ENCODE data around the gene FXYD7.

The FXYD7 gene

DNA sequence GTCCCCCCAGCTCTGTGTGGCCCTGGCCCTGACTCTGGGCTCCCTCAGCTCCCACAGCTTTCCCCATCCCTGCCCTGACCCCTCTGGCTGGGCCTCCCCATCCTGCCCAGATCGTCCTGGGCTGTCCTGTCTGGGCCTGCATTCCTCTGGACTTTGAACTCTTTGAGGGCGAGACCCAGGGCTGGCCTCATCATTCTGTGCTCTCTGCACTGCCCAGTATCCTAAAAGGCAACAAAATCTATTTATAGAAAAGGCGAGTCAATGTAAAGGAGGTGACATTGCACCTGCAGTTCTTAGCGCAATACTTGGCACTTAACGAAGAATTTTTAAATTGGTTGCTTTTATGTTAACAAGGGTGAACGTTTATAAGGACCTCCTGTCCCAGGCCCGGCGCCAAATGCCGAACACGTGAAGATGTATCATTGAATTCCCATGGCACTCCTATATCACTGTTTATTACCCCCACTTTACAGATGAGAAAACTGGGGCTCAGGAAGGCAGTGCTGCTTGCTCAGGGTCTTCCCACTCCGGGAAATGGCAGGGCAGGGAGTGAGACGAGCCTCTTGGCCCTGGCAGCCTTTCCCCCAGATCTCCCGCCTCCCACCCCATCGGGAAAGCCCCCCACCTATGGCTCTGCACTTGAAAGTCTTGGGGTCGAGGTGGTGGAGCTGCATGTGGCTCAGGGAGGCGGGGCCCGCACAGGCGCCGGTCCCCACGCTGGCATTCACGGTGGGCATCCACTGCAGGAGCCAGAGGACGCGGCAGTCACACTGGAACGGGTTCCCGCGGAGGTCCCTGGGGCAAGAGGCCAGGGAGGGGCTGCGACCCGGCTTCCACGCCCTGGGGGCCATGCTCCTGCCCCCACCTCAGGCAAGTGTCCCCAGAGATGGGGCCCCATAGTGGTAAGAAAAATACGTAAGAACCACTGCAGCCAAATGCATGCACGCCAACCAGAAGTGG is 12.0 kb upstream of the FXYD7 start:
- H3K4me1 ChIP-seq (ENCODE audit: insufficient read depth, low read length) = peaks cover 4% of the 10 kb centered on the region
- no peak overlapping the region for H3K4me3 ChIP-seq (ENCODE audit: low read depth in 1 of 2, low read length in 2 of 2)
- H3K9me3 ChIP-seq (ENCODE audit: low read length) = no peaks in the 10 kb centered on the region
- no peak overlapping the region for H3K27ac ChIP-seq (ENCODE audit: low read depth, low read length)
- no peak overlapping the region for H3K9ac ChIP-seq (ENCODE audit: low read length)
- H3K27me3 ChIP-seq (ENCODE audit: control insufficient read depth in 1 of 2, insufficient read depth in 2 of 2, low read length in 2 of 2) = no peaks in the 10 kb centered on the region
- H3K36me3 ChIP-seq (ENCODE audit: insufficient read depth, low read length) = no peaks in the 10 kb centered on the region

- Histone ChIP-seq H3K27me3 (ENCODE audit: control insufficient read depth in 1 of 2, insufficient read depth in 2 of 2, low read length in 2 of 2) (no peaks in the 10 kb centered on the region), H3K4me1 (ENCODE audit: insufficient read depth, low read length) (peaks cover 4% of the 10 kb centered on the region), H3K4me3 (ENCODE audit: low read depth in 1 of 2, low read length in 2 of 2) (no peak overlapping the region), H3K9ac (ENCODE audit: low read length) (no peak overlapping the region), H3K27ac (ENCODE audit: low read depth, low read length) (no peak overlapping the region), H3K36me3 (ENCODE audit: insufficient read depth, low read length) (no peaks in the 10 kb centered on the region), H3K9me3 (ENCODE audit: low read length) (no peaks in the 10 kb centered on the region)
Observed at GRCh38 chr19:35132254-35132653, 10.8 kb upstream of the FXYD7 start.

DNA sequence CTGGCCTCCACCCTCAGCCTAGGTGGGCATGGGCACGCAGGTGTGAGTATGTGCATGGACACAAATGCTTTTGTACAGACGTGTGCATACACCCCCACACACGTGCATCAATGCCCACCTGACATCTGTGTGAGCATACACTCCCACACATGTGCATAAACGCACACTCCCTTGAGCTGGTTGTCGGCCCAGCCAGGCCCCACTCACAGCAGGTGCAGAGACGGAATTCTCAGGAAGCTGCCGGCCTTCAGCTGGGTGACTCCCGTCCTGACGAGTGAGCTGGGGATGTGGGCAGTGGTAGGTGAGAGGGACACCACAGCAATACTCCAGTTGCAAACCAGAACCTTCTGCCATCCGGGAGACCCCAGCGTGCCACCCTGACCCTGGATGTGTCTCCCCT is 9.2 kb upstream of the FXYD7 start:
- Histone ChIP-seq H3K9ac (ENCODE audit: low read length) (no peak overlapping the region), H3K9me3 (ENCODE audit: low read length) (no peaks in the 10 kb centered on the region), H3K4me3 (ENCODE audit: low read depth in 1 of 2, low read length in 2 of 2) (no peak overlapping the region), H3K27ac (ENCODE audit: low read depth, low read length) (no peak overlapping the region), H3K36me3 (ENCODE audit: insufficient read depth, low read length) (no peaks in the 10 kb centered on the region), H3K27me3 (ENCODE audit: control insufficient read depth in 1 of 2, insufficient read depth in 2 of 2, low read length in 2 of 2) (peaks cover 0 to 8% of the 10 kb centered on the region in 2 donors), H3K4me1 (ENCODE audit: insufficient read depth, low read length) (peaks cover 4% of the 10 kb centered on the region)

- H3K9me3 ChIP-seq (ENCODE audit: low read length) = no peaks in the 10 kb centered on the region
- H3K4me3 ChIP-seq (ENCODE audit: low read depth in 1 of 2, low read length in 2 of 2) = no peak within 1 kb of the TSS
- peak within 1 kb of the TSS; percentile 34 for H3K27ac ChIP-seq (ENCODE audit: low read depth, low read length)
- no peak within 1 kb of the TSS for H3K9ac ChIP-seq (ENCODE audit: low read length)
- no peaks in the 10 kb centered on the region for H3K36me3 ChIP-seq (ENCODE audit: insufficient read depth, low read length)
- peaks cover 0 to 16% of the 10 kb centered on the region in 2 donors for H3K27me3 ChIP-seq (ENCODE audit: control insufficient read depth in 1 of 2, insufficient read depth in 2 of 2, low read length in 2 of 2)
- H3K4me1 ChIP-seq (ENCODE audit: insufficient read depth, low read length) = peaks cover 4% of the 10 kb centered on the region
Observed at GRCh38 chr19:35134601-35135242, 8.3 kb upstream of the FXYD7 start, which contains the start of gene LGI4. LGI4 (minus strand) TSS chr19:35135059; CDS start chr19:35134680, 379 bp downstream.

DNA sequence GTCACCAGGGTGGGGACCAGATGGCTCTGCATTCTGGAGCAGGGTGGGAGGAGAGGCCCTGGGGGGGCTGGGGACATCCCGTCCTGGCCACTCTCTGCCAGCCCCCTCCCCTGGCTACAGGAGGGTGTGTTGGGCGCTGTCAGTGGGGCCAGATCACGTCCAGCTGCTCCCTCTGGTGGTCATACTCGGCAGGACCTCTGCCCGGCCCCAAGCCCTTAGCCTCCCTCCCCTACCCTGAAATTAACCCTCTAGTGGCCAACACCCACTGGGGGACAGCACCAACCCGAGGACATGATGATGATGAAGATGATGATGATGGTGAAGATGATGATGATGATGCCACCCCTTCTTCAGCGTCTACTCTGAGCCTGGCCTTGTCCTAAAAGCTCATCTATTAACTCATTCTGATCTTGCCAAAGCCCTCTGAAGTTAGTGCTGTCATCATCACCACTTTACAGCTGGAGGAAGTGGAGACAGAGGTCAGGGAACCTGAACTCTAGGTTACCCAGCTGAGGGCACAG is 7.6 kb upstream of the FXYD7 start:
- Histone ChIP-seq H3K27me3 (ENCODE audit: control insufficient read depth in 1 of 2, insufficient read depth in 2 of 2, low read length in 2 of 2) (peaks cover 0 to 24% of the 10 kb centered on the region in 2 donors), H3K36me3 (ENCODE audit: insufficient read depth, low read length) (no peaks in the 10 kb centered on the region), H3K27ac (ENCODE audit: low read depth, low read length) (peak overlapping the region; percentile 34), H3K9ac (ENCODE audit: low read length) (no peak overlapping the region), H3K4me3 (ENCODE audit: low read depth in 1 of 2, low read length in 2 of 2) (no peak overlapping the region), H3K4me1 (ENCODE audit: insufficient read depth, low read length) (peaks cover 10% of the 10 kb centered on the region), H3K9me3 (ENCODE audit: low read length) (no peaks in the 10 kb centered on the region)

DNA sequence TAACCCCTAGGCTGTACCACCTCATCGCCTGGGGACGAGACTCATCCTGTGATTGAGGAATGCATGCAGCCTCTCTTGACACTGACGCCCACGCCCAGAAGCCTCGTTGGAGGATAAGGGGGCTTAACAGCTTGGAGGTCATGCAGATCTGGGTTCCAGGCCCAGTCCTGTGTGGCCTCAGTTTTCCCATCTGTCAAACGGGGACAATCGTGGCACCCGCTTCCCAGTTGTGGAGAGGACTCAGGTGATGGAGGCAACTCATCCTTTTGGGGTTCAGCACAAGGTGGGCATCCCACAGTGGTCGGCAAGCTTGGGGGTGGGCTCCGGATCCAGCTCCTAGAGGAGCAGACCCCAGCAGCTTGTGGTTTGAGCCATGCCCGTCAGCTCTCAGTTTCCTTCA is 6.8 kb upstream of the FXYD7 start:
- Histone ChIP-seq H3K9ac (ENCODE audit: low read length) (no peak overlapping the region), H3K4me1 (ENCODE audit: insufficient read depth, low read length) (peaks cover 11% of the 10 kb centered on the region), H3K27me3 (ENCODE audit: control insufficient read depth in 1 of 2, insufficient read depth in 2 of 2, low read length in 2 of 2) (peaks cover 0 to 24% of the 10 kb centered on the region in 2 donors), H3K9me3 (ENCODE audit: low read length) (no peaks in the 10 kb centered on the region), H3K27ac (ENCODE audit: low read depth, low read length) (no peak overlapping the region), H3K4me3 (ENCODE audit: low read depth in 1 of 2, low read length in 2 of 2) (no peak overlapping the region), H3K36me3 (ENCODE audit: insufficient read depth, low read length) (no peaks in the 10 kb centered on the region)

DNA sequence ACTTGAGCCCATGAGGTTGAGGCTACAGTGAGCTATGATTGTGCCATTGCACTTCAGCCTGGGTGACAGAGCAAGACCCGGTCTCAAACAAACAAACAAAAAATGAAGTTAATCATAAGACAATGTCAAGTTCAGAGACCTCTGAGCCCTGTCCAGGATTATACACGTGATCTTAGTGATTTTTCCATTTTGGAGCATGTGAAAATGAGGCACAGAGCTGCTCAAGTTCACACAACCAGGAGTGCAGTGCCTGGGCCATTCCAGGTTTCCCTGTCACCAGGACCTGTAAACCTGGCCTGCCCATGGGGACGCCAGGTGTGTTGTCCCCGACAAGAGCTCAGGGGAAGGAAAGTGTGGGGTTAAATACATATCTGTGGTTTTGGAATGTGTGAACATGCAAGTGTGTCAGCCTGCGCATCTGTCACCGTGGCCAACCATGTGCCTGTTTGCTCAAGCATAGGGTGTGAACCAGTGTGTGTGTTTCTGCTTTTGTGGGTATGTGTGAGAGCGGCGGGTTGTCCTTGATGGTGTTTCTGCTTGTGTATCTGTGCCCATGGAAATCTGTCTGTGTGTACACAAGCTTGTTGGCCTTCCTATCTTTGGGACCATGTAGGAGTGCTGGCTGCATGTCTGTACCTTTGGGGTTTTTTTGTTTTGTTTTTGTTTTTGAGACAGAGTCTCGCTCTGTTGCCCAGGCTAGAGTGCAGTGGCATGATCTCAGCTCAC is 5.9 kb upstream of the FXYD7 start:
- Histone ChIP-seq H3K4me3 (ENCODE audit: low read depth in 1 of 2, low read length in 2 of 2) (no peak overlapping the region), H3K9ac (ENCODE audit: low read length) (no peak overlapping the region), H3K4me1 (ENCODE audit: insufficient read depth, low read length) (peaks cover 19% of the 10 kb centered on the region), H3K9me3 (ENCODE audit: low read length) (no peaks in the 10 kb centered on the region), H3K27me3 (ENCODE audit: control insufficient read depth in 1 of 2, insufficient read depth in 2 of 2, low read length in 2 of 2) (peaks cover 7 to 33% of the 10 kb centered on the region in 2 donors), H3K36me3 (ENCODE audit: insufficient read depth, low read length) (no peaks in the 10 kb centered on the region), H3K27ac (ENCODE audit: low read depth, low read length) (no peak overlapping the region)

DNA sequence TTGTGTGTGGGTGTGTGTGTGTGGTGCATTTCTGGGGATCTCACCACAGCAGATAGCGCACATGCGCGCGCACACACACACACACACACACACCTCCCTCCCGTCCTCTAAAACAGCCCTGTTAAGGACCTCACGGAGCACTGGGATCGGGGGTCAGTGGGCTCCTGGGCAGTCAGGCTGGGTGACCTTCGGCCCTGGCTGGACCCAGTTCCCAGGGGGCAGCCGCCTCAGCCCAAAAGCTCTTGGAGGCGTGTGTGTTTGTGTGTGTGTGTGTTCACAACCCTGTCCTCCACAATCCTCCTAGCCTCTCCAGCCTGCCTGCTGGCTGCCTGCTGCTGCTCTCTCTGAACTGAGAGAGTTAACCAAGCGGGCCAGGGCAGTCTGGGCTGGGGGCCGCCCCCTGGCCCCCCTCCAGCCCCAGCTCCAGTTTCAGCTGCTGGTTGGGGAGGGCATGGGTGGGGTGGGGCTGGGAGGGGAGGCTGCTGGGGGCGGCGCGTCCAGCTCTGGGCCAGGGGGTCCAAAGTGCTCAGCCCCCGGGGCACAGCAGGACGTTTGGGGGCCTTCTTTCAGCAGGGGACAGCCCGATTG is 4.7 kb upstream of the FXYD7 start, which contains the start of gene FXYD1:
FXYD1 (plus strand) TSS at position 520 of the 588 bp plus-strand sequence. CDS start 1,256 bp downstream, outside the sequence.
- peaks cover 24% of the 10 kb centered on the region for H3K4me1 ChIP-seq (ENCODE audit: insufficient read depth, low read length)

GRCh38 chr19:35140207-35140961 is 2.7 kb upstream of the FXYD7 start:
- Histone ChIP-seq H3K9me3 (ENCODE audit: low read length) (no peaks in the 10 kb centered on the region), H3K9ac (ENCODE audit: low read length) (peak overlapping the region; percentile 34), H3K27ac (ENCODE audit: low read depth, low read length) (peak overlapping the region; percentile 34), H3K36me3 (ENCODE audit: insufficient read depth, low read length) (no peaks in the 10 kb centered on the region), H3K4me3 (ENCODE audit: low read depth in 1 of 2, low read length in 2 of 2) (peak overlapping the region in 1 of 2 donors; percentile 43), H3K27me3 (ENCODE audit: control insufficient read depth in 1 of 2, insufficient read depth in 2 of 2, low read length in 2 of 2) (peaks cover 20 to 59% of the 10 kb centered on the region in 2 donors), H3K4me1 (ENCODE audit: insufficient read depth, low read length) (peaks cover 24% of the 10 kb centered on the region)

More for the DNA sequence above, 4.7 kb upstream of the FXYD7 start, which contains the start of gene FXYD1:
- Histone ChIP-seq H3K36me3 (ENCODE audit: insufficient read depth, low read length) (no peaks in the 10 kb centered on the region), H3K9ac (ENCODE audit: low read length) (no peak within 1 kb of the TSS), H3K4me3 (ENCODE audit: low read depth in 1 of 2, low read length in 2 of 2) (peak within 1 kb of the TSS; percentile 7 to 43), H3K9me3 (ENCODE audit: low read length) (no peaks in the 10 kb centered on the region), H3K27ac (ENCODE audit: low read depth, low read length) (peak within 1 kb of the TSS; percentile 23), H3K27me3 (ENCODE audit: control insufficient read depth in 1 of 2, insufficient read depth in 2 of 2, low read length in 2 of 2) (peaks cover 12 to 42% of the 10 kb centered on the region in 2 donors)
